BJ (cell line): ENCODE results near the gene FSTL4. TPM values are rescaled to one million over a fixed set of nuclear protein-coding genes. Genes with fewer than 3 reads are reported as not detected.

Experiments
- CTCF ChIA-PET: fragments of 350-600 bp; formaldehyde crosslinking; extraction: SDS; loops from one replicate; lab custom pipeline; 2021; ENCODE audit warnings: antibody characterized with exemption, inconsistent platforms; lab: Yijun Ruan, JAX
- POLR2A ChIA-PET: fragments of 300-600 bp; sonication (Branson Sonifier 250); formaldehyde crosslinking; extraction: SDS; loops from one replicate; lab custom pipeline; 2021; ENCODE audit warnings: antibody characterized with exemption; lab: Charles Lee
- DNase-seq: peaks from one replicate; pipeline ENCODE4 v3.0.0-alpha.2; 2011; ENCODE audit warnings: low read depth
- H3K27me3 ChIP-seq: 2 replicates; pipeline ENCODE4 v1.6.0; 2011; ENCODE audit warnings: low read length; ENCODE audit not compliant: control insufficient read depth, insufficient read depth
- H3K36me3 ChIP-seq: 2 replicates; pipeline ENCODE4 v1.5.1; 2011; ENCODE audit warnings: low read length; ENCODE audit not compliant: control insufficient read depth, insufficient read depth
- H3K4me3 ChIP-seq: 2 replicates; pipeline ENCODE4 v1.5.1; 2011; ENCODE audit warnings: low read depth, mild to moderate bottlenecking, control low read depth, low read length
- polyA plus RNA-seq: library from polyadenylated mRNA; depleted of rRNA; stranded (reverse); fragments of >200 nt; gene quantifications from 2 replicates; pipeline ENCODE4 v1.2.3, GENCODE V29; 2011
- TF ChIP-seq, protein P1 (sequence below): IDR thresholded peaks from 2 replicates; pipeline ENCODE4 v1.5.1; 2011; ENCODE audit warnings: low read depth, mild to moderate bottlenecking, control low read depth, inconsistent platforms, low read length, moderate library complexity; ENCODE audit not compliant: insufficient read depth

Gene FSTL4
- polyA plus RNA-seq, 1 experiment, result not detected

DNA sequence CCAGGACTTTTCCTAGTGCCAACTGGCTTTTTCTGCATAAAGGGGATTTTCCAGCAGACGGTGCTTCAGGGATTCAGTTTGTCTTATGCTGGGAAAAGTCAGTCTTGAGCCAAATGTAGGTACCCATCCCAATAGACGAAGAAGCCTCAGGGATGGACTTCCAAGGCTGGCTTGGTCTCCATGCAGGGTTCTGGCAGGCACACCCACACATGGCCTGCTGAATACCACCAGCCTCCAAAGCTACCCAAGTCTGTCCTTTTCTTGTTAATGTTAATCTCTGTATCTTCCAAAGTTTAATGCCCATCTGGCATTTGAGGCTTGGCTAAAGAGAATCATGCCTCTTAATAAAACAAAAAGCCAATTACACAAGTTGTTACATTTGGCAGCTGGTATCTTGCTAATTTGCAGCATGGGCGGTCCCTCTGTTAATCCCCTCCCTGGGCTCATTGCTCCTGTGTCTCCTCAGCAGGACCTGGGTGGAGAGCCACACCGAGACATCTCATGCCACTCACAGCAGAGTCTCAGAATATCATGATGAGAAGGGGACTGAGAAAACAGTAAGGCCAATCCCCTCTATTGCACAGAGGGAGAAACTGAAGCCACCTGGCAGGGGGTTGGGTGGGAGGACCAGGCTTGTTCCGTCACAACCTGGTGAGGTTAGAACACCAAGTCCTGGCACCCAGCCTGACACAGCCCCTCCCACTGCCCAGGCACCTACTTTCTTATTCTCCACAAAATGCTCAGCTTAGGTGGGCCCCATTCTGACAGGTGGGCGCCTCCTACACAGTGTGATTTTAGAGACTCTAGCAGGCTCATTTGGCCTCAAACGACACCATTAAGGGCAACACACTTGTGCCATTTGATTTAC is 243.2 kb downstream of the FSTL4 start:
- CTCF ChIA-PET, result no interaction called here
- DNase-seq, result no peak
- POLR2A ChIA-PET, result no interaction called here
- TF ChIP-seq, protein P1, sequence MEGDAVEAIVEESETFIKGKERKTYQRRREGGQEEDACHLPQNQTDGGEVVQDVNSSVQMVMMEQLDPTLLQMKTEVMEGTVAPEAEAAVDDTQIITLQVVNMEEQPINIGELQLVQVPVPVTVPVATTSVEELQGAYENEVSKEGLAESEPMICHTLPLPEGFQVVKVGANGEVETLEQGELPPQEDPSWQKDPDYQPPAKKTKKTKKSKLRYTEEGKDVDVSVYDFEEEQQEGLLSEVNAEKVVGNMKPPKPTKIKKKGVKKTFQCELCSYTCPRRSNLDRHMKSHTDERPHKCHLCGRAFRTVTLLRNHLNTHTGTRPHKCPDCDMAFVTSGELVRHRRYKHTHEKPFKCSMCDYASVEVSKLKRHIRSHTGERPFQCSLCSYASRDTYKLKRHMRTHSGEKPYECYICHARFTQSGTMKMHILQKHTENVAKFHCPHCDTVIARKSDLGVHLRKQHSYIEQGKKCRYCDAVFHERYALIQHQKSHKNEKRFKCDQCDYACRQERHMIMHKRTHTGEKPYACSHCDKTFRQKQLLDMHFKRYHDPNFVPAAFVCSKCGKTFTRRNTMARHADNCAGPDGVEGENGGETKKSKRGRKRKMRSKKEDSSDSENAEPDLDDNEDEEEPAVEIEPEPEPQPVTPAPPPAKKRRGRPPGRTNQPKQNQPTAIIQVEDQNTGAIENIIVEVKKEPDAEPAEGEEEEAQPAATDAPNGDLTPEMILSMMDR, result no peak
- no peaks in the 10 kb centered on the region for H3K36me3 ChIP-seq
- peaks cover 7% of the 10 kb centered on the region for H3K27me3 ChIP-seq
- H3K4me3 ChIP-seq, result no peak overlapping the region

DNA sequence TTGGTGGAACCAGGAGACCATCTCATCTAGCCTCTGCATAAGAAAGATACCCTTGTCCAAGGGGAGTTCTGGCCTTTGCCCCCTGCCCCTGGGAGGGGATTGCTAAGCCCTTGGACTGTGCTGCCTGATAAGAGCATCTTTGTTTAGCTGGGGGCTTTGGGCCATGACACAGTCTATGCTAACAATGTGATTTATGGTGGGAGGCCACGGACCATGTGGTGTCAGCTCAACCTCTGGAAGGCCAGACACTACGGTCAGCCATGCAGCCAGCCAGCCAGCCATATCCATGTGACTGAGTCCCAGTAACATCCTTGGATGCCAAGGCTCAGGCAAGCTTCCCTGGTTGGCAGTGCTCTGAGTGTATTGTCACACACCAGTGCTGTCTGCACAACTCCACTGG is 244.4 kb downstream of the FSTL4 start:
- TF ChIP-seq, protein P1, result no peak
- CTCF ChIA-PET, result no interaction called here

DNA sequence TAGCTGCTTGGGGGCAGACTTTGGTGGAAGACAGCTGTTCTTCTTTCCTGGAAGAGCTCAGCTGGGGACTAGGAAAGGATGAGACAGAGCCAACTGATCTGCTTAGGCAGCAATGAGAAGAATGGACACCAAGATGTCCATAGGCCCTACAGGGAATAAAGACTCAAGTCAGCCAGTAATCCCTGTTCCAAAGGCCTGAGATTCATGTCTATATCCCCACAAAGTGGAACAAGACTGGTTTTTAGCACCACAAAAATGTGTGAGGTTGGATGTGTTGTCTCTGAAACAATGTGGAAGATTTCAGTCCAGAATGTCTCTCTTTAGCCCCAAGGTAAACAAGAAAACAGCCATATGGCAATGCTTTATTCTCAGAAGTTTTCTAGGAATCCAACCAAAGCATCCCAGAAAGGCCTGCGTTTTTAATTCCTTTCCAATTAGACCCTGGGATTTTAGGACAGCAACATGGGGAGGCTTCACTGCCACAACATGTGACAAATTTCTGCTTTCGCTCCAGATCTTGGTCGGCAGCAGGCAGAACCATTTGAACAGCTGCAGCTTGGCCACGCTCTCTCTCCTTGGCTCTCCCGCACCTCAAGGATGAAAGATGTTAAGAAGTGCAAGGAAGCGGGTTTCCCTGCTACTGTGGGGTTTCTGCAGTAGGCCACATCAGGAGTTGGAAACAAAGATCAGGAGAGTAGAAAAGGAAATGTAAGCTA is 245.1 kb downstream of the FSTL4 start:
- H3K27me3 ChIP-seq, result peaks cover 7% of the 10 kb centered on the region
- H3K4me3 ChIP-seq, result no peak overlapping the region
- H3K36me3 ChIP-seq, result no peaks in the 10 kb centered on the region
- ChIA-PET CTCF (interaction anchor here (1.4 kb wide), 1 partner anchor 255 kb away, joined by 6 read pairs; no protein-coding TSS in a partner anchor), POLR2A (no interaction called here)
- no peak for DNase-seq
- TF ChIP-seq, protein P1, result no peak

More for the DNA sequence above, 244.4 kb downstream of the FSTL4 start:
- POLR2A ChIA-PET, result no interaction called here
- Histone ChIP-seq H3K36me3 (no peaks in the 10 kb centered on the region), H3K4me3 (no peak overlapping the region), H3K27me3 (peaks cover 7% of the 10 kb centered on the region)
- no peak for DNase-seq

DNA sequence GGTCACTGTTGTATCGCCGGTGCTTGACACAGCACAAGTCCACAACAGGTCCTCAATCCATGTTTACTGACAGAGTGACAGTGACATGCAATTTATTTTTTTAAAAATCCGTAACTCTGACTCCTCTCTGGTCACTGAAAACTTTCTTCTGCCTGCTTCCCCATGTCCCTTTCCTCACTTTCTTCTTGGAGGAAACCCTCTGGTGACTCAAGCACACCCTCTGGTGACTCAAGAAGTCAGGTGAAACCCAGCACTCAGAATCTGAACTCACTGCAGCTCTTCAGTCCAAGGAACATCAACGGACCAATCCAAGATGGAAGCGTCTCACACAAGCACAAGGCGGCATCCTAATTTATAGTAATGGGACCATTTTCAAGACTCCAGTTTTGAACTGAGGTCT is 245.9 kb downstream of the FSTL4 start:
- Histone ChIP-seq H3K4me3 (no peak overlapping the region), H3K27me3 (peaks cover 7% of the 10 kb centered on the region), H3K36me3 (no peaks in the 10 kb centered on the region)
- TF ChIP-seq, protein P1, result no peak
- POLR2A ChIA-PET, result no interaction called here
- no peak for DNase-seq
- CTCF ChIA-PET, result interaction anchor here (0.7 to 1.4 kb wide), 2 partner anchors 57 to 255 kb away, joined by 3 to 6 read pairs; no protein-coding TSS in a partner anchor

DNA sequence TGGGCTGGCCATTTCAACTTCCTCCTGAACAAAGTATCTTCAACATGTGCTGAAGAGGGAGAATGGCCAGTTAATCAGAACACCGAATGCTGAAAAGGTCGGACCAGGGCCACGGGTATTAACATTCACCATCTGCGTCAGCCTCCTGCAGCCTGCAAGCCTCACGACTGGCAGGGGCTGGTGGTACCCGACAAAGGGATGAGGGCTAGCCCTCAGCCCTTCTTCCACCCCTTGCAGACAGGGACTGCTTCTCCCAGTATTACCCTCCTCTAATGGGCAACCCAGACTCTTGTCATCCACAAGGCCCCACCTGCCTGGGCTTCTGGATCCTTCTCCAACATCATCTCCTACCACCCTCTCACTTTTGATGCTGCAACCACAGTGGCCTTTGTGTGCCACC is 246.6 kb downstream of the FSTL4 start:
- Histone ChIP-seq H3K4me3 (no peak overlapping the region), H3K36me3 (no peaks in the 10 kb centered on the region), H3K27me3 (peaks cover 7% of the 10 kb centered on the region)
- CTCF ChIA-PET, result interaction anchor here (1.4 kb wide), 1 partner anchor 254 kb away, joined by 6 read pairs; no protein-coding TSS in a partner anchor
- POLR2A ChIA-PET, result no interaction called here
- TF ChIP-seq, protein P1, result no peak
- no peak for DNase-seq
